Endothelial cell (in vitro differentiated cells): ENCODE measurements around the gene RABL6. TPM values are rescaled to one million over a fixed set of nuclear protein-coding genes. Genes with fewer than 3 reads are reported as not detected.
"Not testable (repeated sequence)": the region's sequence is repeated elsewhere in the genome, so short reads cannot be mapped to it uniquely, and the experiment has no call there.

Source experiments
- DNase-seq: peaks from one replicate; pipeline ENCODE4 v3.0.0; 2021; ENCODE audit warnings: low spot score
- H3K27ac Mint-ChIP-seq: one replicate; pipeline ENCODE4 v1.8.0; 2021; ENCODE audit warnings: mixed read lengths, inconsistent platforms; ENCODE audit not compliant: unreplicated experiment
- H3K27me3 Mint-ChIP-seq: one replicate; pipeline ENCODE4 v1.8.0; 2021; ENCODE audit warnings: mild to moderate bottlenecking, moderate library complexity, mixed read lengths, inconsistent platforms; ENCODE audit not compliant: unreplicated experiment
- H3K36me3 Mint-ChIP-seq: one replicate; pipeline ENCODE4 v1.8.0; 2021; ENCODE audit warnings: mild to moderate bottlenecking, low read depth, mixed read lengths, inconsistent platforms; ENCODE audit not compliant: unreplicated experiment
- H3K4me1 Mint-ChIP-seq: one replicate; pipeline ENCODE4 v1.8.0; 2021; ENCODE audit warnings: mild to moderate bottlenecking, mixed read lengths, inconsistent platforms; ENCODE audit not compliant: unreplicated experiment
- H3K4me3 Mint-ChIP-seq: one replicate; pipeline ENCODE4 v1.8.0; 2021; ENCODE audit warnings: mild to moderate bottlenecking, mixed read lengths, inconsistent platforms; ENCODE audit not compliant: unreplicated experiment
- H3K9me3 Mint-ChIP-seq: one replicate; pipeline ENCODE4 v1.8.0; 2021; ENCODE audit warnings: mixed read lengths, inconsistent platforms; ENCODE audit not compliant: unreplicated experiment
- total RNA-seq: library from RNA; stranded (reverse); fragmentation: NEBNext Ultra II Directional; extraction: Animal tissue kit (Norgen Biotek cat#: 25700); gene quantifications from one replicate; pipeline ENCODE4 v1.2.1, GENCODE V29; 2021; ENCODE audit not compliant: unreplicated experiment
- TF ChIP-seq, protein P1 (sequence below): fragments of 200-600 bp; sonication (generic); IDR thresholded peaks from one replicate; pipeline ENCODE4 v1.5.0; 2021; ENCODE audit warnings: antibody characterized with exemption; ENCODE audit not compliant: unreplicated experiment

Gene RABL6
- total RNA-seq, 1 donor from 2014 or later, result 88.4 TPM

GRCh38 chr9:136867917-136868316 is 60.2 kb downstream of the RABL6 start:
- peaks cover 6% of the 10 kb centered on the region for H3K4me1 Mint-ChIP-seq
- peaks cover 6% of the 10 kb centered on the region for H3K9me3 Mint-ChIP-seq
- H3K27ac Mint-ChIP-seq, result no peak overlapping the region
- H3K4me3 Mint-ChIP-seq, result peak overlapping the region; percentile 65
- peaks cover 13% of the 10 kb centered on the region for H3K27me3 Mint-ChIP-seq
- DNase-seq, result no peak
- TF ChIP-seq, protein P1, sequence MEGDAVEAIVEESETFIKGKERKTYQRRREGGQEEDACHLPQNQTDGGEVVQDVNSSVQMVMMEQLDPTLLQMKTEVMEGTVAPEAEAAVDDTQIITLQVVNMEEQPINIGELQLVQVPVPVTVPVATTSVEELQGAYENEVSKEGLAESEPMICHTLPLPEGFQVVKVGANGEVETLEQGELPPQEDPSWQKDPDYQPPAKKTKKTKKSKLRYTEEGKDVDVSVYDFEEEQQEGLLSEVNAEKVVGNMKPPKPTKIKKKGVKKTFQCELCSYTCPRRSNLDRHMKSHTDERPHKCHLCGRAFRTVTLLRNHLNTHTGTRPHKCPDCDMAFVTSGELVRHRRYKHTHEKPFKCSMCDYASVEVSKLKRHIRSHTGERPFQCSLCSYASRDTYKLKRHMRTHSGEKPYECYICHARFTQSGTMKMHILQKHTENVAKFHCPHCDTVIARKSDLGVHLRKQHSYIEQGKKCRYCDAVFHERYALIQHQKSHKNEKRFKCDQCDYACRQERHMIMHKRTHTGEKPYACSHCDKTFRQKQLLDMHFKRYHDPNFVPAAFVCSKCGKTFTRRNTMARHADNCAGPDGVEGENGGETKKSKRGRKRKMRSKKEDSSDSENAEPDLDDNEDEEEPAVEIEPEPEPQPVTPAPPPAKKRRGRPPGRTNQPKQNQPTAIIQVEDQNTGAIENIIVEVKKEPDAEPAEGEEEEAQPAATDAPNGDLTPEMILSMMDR, result no peak
- peaks cover 23% of the 10 kb centered on the region for H3K36me3 Mint-ChIP-seq

DNA sequence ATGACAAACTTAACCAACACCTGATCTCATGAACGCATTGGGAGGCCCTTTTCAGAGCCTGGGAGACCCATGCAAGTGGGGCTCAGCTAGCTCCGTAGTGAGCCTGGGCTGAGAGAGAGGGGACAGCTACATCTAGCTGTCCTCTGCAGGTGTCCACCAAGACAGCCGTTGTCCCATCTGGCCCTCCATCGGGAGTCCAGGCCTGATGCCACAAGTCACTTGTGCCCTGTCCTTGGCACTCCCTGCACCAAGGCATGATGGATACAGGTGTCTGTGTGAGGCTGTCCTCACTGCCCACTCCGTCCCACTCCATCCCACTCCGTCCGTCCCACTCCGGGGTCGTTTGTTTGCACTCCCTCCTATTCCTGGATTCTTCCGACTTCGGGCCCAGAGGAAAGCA is 60.9 kb downstream of the RABL6 start:
- H3K9me3 Mint-ChIP-seq, result peaks cover 6% of the 10 kb centered on the region
- TF ChIP-seq, protein P1, result no peak
- H3K4me1 Mint-ChIP-seq, result peaks cover 6% of the 10 kb centered on the region
- H3K36me3 Mint-ChIP-seq, result peaks cover 23% of the 10 kb centered on the region
- H3K27me3 Mint-ChIP-seq, result peaks cover 13% of the 10 kb centered on the region
- no peak overlapping the region for H3K27ac Mint-ChIP-seq
- no peak for DNase-seq
- peak overlapping the region; percentile 51 for H3K4me3 Mint-ChIP-seq

- not testable (repeated sequence) for H3K9me3 Mint-ChIP-seq, H3K4me3 Mint-ChIP-seq, H3K4me1 Mint-ChIP-seq, H3K27ac Mint-ChIP-seq, DNase-seq
- H3K27me3 Mint-ChIP-seq, result peaks cover 11% of the 10 kb centered on the region
- H3K36me3 Mint-ChIP-seq, result peaks cover 15% of the 10 kb centered on the region
Measured at GRCh38 chr9:136869611-136870010, 61.9 kb downstream of the RABL6 start.

- no peak for DNase-seq
- Mint-ChIP-seq H3K36me3 (peaks cover 4% of the 10 kb centered on the region), H3K4me3 (no peak overlapping the region)
Measured at GRCh38 chr9:136875155-136875554, 67.4 kb downstream of the RABL6 start.

GRCh38 chr9:136876476-136876875 is 68.7 kb downstream of the RABL6 start:
- H3K27me3 Mint-ChIP-seq, result peaks cover 2% of the 10 kb centered on the region
- no peak overlapping the region for H3K27ac Mint-ChIP-seq
- no peaks in the 10 kb centered on the region for H3K36me3 Mint-ChIP-seq

More at GRCh38 chr9:136875155-136875554, 67.4 kb downstream of the RABL6 start:
- H3K9me3 Mint-ChIP-seq, result no peaks in the 10 kb centered on the region
- no peak overlapping the region for H3K27ac Mint-ChIP-seq
- TF ChIP-seq, protein P1, result no peak
- no peaks in the 10 kb centered on the region for H3K4me1 Mint-ChIP-seq
- no peaks in the 10 kb centered on the region for H3K27me3 Mint-ChIP-seq

More at GRCh38 chr9:136876476-136876875, 68.7 kb downstream of the RABL6 start:
- TF ChIP-seq, protein P1, result no peak
- Mint-ChIP-seq H3K9me3 (no peaks in the 10 kb centered on the region), H3K4me3 (no peak overlapping the region), H3K4me1 (no peaks in the 10 kb centered on the region)
- DNase-seq, result no peak
